Gastroesophageal sphincter (tissue), 3 donors: ENCODE data around the gene NEU4.

Experiments
- POLR2A ChIP-seq, 2 donors: fragments of 450-650 bp; IDR thresholded peaks; one replicate each; pipeline ENCODE4 v1.6.1; 2017; ENCODE audit warnings: antibody characterized with exemption in 2 of 2, mild to moderate bottlenecking in 2 of 2, moderate library complexity in 1 of 2
- TF ChIP-seq, protein P1 (sequence below), 4 experiments: fragments of 200-600 bp in 2 of 4; fragments of 450-650 bp in 2 of 4; sonication (generic) in 1 of 4; IDR thresholded peaks; one replicate each; pipeline ENCODE4 v1.5.1; 2017 to 2019; ENCODE audit warnings: antibody characterized with exemption in 4 of 4, mild to moderate bottlenecking in 2 of 4, moderate library complexity in 2 of 4

DNA sequence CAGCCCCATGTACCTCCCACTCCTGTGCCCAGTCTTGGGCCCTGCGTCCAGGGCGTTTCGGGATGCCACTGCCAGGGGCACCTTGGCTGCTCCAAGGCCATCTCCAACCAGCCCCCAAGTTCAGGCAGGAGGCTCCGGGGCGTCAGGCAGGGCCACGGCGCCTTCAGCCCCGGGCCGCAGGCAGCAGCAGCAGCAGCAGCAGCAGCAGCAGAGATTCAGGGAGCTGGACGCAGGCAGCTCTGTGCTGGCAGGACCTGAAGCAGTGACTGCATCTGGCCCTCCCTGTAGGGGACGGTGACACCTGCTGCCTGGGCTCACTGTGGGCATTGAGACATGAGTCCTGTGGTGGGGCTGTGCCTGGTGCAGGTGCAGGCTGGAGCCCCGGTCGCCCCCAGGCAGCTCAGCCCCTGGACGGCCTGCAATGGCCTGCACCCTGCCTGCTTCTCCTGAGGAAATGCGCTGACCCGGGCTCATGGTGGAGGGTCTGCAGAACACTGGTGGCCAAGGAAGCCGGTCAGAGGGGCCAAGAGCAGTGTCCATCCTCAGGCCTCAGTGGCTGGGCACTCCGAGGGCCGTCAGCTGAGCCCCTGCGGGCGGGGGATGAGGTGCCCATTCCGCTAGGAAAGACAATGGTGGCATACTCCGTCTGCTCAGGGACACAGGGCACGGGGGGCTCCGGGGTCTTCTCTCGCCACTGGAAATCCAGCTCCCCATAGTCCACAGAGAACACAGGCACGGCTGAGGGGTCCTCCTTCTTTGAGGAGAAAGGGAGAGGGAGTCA, 41.7 kb downstream of the NEU4 start:
- TF ChIP-seq, protein P1, sequence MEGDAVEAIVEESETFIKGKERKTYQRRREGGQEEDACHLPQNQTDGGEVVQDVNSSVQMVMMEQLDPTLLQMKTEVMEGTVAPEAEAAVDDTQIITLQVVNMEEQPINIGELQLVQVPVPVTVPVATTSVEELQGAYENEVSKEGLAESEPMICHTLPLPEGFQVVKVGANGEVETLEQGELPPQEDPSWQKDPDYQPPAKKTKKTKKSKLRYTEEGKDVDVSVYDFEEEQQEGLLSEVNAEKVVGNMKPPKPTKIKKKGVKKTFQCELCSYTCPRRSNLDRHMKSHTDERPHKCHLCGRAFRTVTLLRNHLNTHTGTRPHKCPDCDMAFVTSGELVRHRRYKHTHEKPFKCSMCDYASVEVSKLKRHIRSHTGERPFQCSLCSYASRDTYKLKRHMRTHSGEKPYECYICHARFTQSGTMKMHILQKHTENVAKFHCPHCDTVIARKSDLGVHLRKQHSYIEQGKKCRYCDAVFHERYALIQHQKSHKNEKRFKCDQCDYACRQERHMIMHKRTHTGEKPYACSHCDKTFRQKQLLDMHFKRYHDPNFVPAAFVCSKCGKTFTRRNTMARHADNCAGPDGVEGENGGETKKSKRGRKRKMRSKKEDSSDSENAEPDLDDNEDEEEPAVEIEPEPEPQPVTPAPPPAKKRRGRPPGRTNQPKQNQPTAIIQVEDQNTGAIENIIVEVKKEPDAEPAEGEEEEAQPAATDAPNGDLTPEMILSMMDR (IDR thresholded peaks at IDR 0.05) = no peak
- no peak for TF ChIP-seq POLR2A (IDR thresholded peaks at IDR 0.05)
